Muscle of leg (tissue), 11 donors: Measurements from ENCODE around the gene SLX4IP. TPM values are rescaled to one million over a fixed set of nuclear protein-coding genes. Genes with fewer than 3 reads are reported as not detected.

ENCODE experiments used
- DNase-seq: peaks from one replicate; pipeline ENCODE4 v3.0.0; 2013
- H3K27ac ChIP-seq: one replicate; pipeline ENCODE4 v1.5.1; 2013; ENCODE audit warnings: mild to moderate bottlenecking, low read length, control low read depth
- H3K27me3 ChIP-seq: one replicate; pipeline ENCODE4 v1.6.1; 2013; ENCODE audit warnings: low read length; ENCODE audit not compliant: control insufficient read depth, insufficient read depth
- H3K36me3 ChIP-seq: one replicate; pipeline ENCODE4 v1.6.1; 2013; ENCODE audit warnings: low read length; ENCODE audit not compliant: control insufficient read depth, insufficient read depth
- H3K4me1 ChIP-seq: one replicate; pipeline ENCODE4 v1.6.1; 2013; ENCODE audit warnings: low read length; ENCODE audit not compliant: control insufficient read depth, insufficient read depth
- H3K4me3 ChIP-seq: one replicate; pipeline ENCODE4 v1.5.1; 2013; ENCODE audit warnings: low read length, control low read depth
- H3K9me3 ChIP-seq: replicated peaks from 2 replicates; pipeline ENCODE4 v1.6.1; 2013; ENCODE audit warnings: low read depth, low read length; ENCODE audit not compliant: control insufficient read depth
- WGBS: methylation state at CpG from one replicate; pipeline ENCODE4 v1.1.5; 2013; ENCODE audit warnings: missing lambda C conversion rate; ENCODE audit not compliant: insufficient coverage; 5-methylcytosine and 5-hydroxymethylcytosine counted together
- polyA plus RNA-seq, 8 donors: library from polyadenylated mRNA; unstranded; fragments of 120-200 nt; gene quantifications; one replicate each; pipeline versions ENCODE4 v1.2.1 to v1.2.3, GENCODE V29; 2013; ENCODE audit warnings: inconsistent platforms in 1 of 8, low replicate concordance in 1 of 8; ENCODE audit not compliant: insufficient read length in 8 of 8, insufficient read depth in 1 of 8
- total RNA-seq: library from RNA; stranded (reverse); fragments of 120-200 nt; gene quantifications from one replicate; pipeline ENCODE4 v1.2.4, GENCODE V29; 2013

Gene SLX4IP
- total and polyA plus RNA-seq, 9 donors = 3.3 to 5.0 (median 4.4) TPM

GRCh38 chr20:10465135-10465534 is 30.0 kb downstream of the SLX4IP start:
- WGBS = no CpG with 5 or more reads among the region's 3 CpGs
- H3K4me1 ChIP-seq = peaks cover 24% of the 10 kb centered on the region
- H3K4me3 ChIP-seq = no peak overlapping the region
- no peaks in the 10 kb centered on the region for H3K27me3 ChIP-seq
- H3K9me3 ChIP-seq = no peaks in the 10 kb centered on the region
- H3K36me3 ChIP-seq = no peaks in the 10 kb centered on the region
- DNase-seq = no peak
- no peak overlapping the region for H3K27ac ChIP-seq

GRCh38 chr20:10466325-10466724 is 31.2 kb downstream of the SLX4IP start:
- Histone ChIP-seq H3K27ac (peak overlapping the region; percentile 86), H3K4me1 (peaks cover 24% of the 10 kb centered on the region), H3K27me3 (no peaks in the 10 kb centered on the region), H3K9me3 (no peaks in the 10 kb centered on the region), H3K4me3 (peak overlapping the region; percentile 5), H3K36me3 (no peaks in the 10 kb centered on the region)
- peak; percentile 93 for DNase-seq
- WGBS = 20% methylated on average over 2 of the region's 4 CpGs

- peak; percentile 44 for DNase-seq
- peaks cover 24% of the 10 kb centered on the region for H3K4me1 ChIP-seq
- no peaks in the 10 kb centered on the region for H3K9me3 ChIP-seq
- H3K36me3 ChIP-seq = no peaks in the 10 kb centered on the region
- H3K27ac ChIP-seq = peak overlapping the region; percentile 86
- WGBS = no CpG with 5 or more reads among the region's 3 CpGs
- no peak overlapping the region for H3K4me3 ChIP-seq
- H3K27me3 ChIP-seq = no peaks in the 10 kb centered on the region
Measured at GRCh38 chr20:10466855-10467254, 31.8 kb downstream of the SLX4IP start.

GRCh38 chr20:10467681-10468339 is 32.7 kb downstream of the SLX4IP start:
- Histone ChIP-seq H3K4me1 (peaks cover 24% of the 10 kb centered on the region), H3K36me3 (no peaks in the 10 kb centered on the region), H3K4me3 (no peak overlapping the region), H3K27me3 (no peaks in the 10 kb centered on the region), H3K27ac (peak overlapping the region; percentile 86), H3K9me3 (no peaks in the 10 kb centered on the region)
- peak; percentile 63 for DNase-seq
- 18% methylated on average over 2 of the region's 3 CpGs for WGBS

GRCh38 chr20:10468340-10468845 is 33.3 kb downstream of the SLX4IP start:
- no peaks in the 10 kb centered on the region for H3K27me3 ChIP-seq
- H3K4me3 ChIP-seq = no peak overlapping the region
- H3K27ac ChIP-seq = peak overlapping the region; percentile 86
- 27% methylated on average over 1 of the region's 2 CpGs for WGBS
- no peak for DNase-seq
- no peaks in the 10 kb centered on the region for H3K9me3 ChIP-seq
- no peaks in the 10 kb centered on the region for H3K36me3 ChIP-seq
- H3K4me1 ChIP-seq = peaks cover 26% of the 10 kb centered on the region

GRCh38 chr20:10469056-10469455 is 34.0 kb downstream of the SLX4IP start:
- WGBS = 89% methylated on average over 1 of the region's 2 CpGs
- no peak overlapping the region for H3K4me3 ChIP-seq
- no peaks in the 10 kb centered on the region for H3K36me3 ChIP-seq
- H3K4me1 ChIP-seq = peaks cover 26% of the 10 kb centered on the region
- DNase-seq = no peak
- no peak overlapping the region for H3K27ac ChIP-seq
- H3K9me3 ChIP-seq = no peaks in the 10 kb centered on the region
- no peaks in the 10 kb centered on the region for H3K27me3 ChIP-seq

- no peaks in the 10 kb centered on the region for H3K9me3 ChIP-seq
- no peaks in the 10 kb centered on the region for H3K27me3 ChIP-seq
- DNase-seq = peak; percentile 97
- H3K4me1 ChIP-seq = peaks cover 28% of the 10 kb centered on the region
- peak overlapping the region; percentile 23 for H3K27ac ChIP-seq
- H3K36me3 ChIP-seq = no peaks in the 10 kb centered on the region
- no CpG with 5 or more reads among the region's 7 CpGs for WGBS
- no peak overlapping the region for H3K4me3 ChIP-seq
Measured at GRCh38 chr20:10469599-10469998, 34.5 kb downstream of the SLX4IP start.

GRCh38 chr20:10470276-10470675 is 35.2 kb downstream of the SLX4IP start:
- peaks cover 30% of the 10 kb centered on the region for H3K4me1 ChIP-seq
- no peak overlapping the region for H3K27ac ChIP-seq

GRCh38 chr20:10472871-10473270 is 37.8 kb downstream of the SLX4IP start:
- no peaks in the 10 kb centered on the region for H3K9me3 ChIP-seq
- H3K4me3 ChIP-seq = no peak overlapping the region
- no peaks in the 10 kb centered on the region for H3K36me3 ChIP-seq
- no peaks in the 10 kb centered on the region for H3K27me3 ChIP-seq
- peak overlapping the region; percentile 3 for H3K27ac ChIP-seq
- 80% methylated on average over 2 of the region's 2 CpGs for WGBS
- H3K4me1 ChIP-seq = peaks cover 28% of the 10 kb centered on the region
- no peak for DNase-seq

More at GRCh38 chr20:10470276-10470675, 35.2 kb downstream of the SLX4IP start:
- H3K9me3 ChIP-seq = no peaks in the 10 kb centered on the region
- H3K36me3 ChIP-seq = no peaks in the 10 kb centered on the region
- no peaks in the 10 kb centered on the region for H3K27me3 ChIP-seq
- WGBS = 100% methylated on average over 2 of the region's 6 CpGs
- DNase-seq = no peak
- H3K4me3 ChIP-seq = no peak overlapping the region

- Histone ChIP-seq H3K9me3 (no peaks in the 10 kb centered on the region), H3K4me3 (no peak overlapping the region), H3K27ac (no peak overlapping the region)
Measured at GRCh38 chr20:10474606-10475184, 39.6 kb downstream of the SLX4IP start.

More at GRCh38 chr20:10474606-10475184, 39.6 kb downstream of the SLX4IP start:
- peak; percentile 54 for DNase-seq
- 70% methylated on average over 6 of the region's 11 CpGs for WGBS
- peaks cover 19% of the 10 kb centered on the region for H3K4me1 ChIP-seq
- no peaks in the 10 kb centered on the region for H3K27me3 ChIP-seq
- no peaks in the 10 kb centered on the region for H3K36me3 ChIP-seq
